NCI-H1694 (cell line): Measurements from ENCODE around the gene MGME1.
"Not testable (repeated sequence)": the region's sequence is repeated elsewhere in the genome, so short reads cannot be mapped to it uniquely, and the experiment has no call there.

Source experiments
- DNase-seq: peaks from one replicate; lab custom pipeline; 2025; lab: John Stamatoyannopoulos, UW

MGME1 gene

DNA sequence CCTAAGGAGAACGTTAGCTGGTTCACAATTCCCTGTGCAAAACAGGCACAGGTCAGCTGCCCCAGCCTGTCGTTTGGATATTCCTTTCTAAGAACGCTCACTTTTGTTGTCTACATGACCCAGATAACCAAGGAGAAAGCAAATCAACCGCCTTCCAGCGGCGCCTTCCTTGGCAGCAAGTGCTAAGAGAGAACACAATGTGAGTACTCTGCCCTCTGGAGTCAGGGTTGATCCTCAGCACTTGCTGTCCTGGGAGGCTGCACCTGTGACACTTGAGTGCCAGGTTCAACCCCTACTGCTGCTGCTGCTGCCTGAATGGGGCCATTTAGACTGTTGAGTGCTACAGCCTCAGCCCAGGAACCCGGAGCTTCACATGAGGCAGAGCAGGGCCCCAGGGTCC lies 52.1 kb downstream of the MGME1 start:
- no peak for DNase-seq

GRCh38 chr20:18024606-18025127 lies 55.8 kb downstream of the MGME1 start:
- DNase-seq: no peak

DNA sequence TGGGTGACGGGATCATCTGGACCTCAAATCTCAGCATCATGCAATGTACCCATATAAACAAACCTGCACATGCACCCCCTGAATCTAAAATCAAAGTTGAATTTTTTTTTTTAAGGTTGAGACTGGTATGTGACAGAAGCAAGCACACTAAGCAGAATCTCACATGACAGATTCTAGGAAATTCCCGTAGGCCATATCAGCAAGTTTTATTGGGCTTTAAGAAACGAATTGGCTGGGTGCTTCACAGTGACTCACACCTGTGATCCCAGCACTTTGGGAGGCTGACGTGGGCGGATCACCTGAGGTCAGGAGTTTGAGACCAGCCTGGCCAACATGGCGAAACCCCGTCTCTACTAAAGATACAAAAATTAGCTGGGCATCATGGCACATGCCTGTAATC lies 58.2 kb downstream of the MGME1 start:
- not testable (repeated sequence) for DNase-seq

GRCh38 chr20:18030020-18030419 lies 61.2 kb downstream of the MGME1 start:
- no peak for DNase-seq

- no peak for DNase-seq
Observed at GRCh38 chr20:18031050-18031449, 62.2 kb downstream of the MGME1 start.

GRCh38 chr20:18031888-18032509 lies 63.2 kb downstream of the MGME1 start:
- no peak for DNase-seq

DNA sequence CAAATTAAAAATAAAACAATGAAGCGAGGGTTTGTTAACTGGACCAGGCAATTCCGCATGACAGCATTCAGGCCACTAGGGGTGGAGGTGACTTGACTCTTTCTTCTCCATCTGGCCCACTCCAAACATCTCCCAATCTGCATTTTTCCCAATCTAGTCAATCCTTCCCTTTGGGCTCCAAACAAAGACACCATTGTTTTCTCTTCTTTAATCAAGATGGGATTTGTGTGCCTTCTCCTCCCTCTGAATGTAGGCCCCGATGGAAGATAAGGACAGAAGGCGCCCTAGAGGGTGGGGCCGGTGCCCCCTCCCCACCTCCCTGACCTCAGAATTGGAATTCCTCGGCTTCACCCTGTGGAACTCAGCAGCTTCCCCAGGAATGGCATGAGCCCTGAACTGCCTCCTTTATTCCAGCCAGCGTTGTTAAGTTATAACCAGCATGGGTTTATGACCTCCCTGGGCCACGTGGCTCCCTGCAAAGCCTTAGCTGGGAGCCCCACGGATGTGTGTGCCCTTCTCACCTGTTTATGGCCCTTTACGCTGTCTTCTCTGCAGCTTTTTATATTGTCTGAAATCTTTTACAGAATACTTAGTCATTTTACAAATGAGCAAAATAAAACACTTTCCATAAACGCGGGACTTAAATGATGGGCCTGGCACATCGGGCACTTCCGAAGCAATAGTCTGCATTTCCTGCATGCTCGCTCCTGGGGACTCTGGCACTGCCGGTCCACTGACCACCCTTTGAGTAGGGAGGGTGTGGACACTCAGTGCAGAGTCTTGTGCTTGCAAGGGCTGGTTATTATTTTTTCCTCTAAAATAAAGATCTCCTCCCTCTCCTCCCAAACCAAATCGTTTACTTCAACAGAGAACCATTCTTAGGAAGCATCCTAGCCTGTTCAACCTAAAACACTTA lies 64.4 kb downstream of the MGME1 start:
- no peak for DNase-seq

DNA sequence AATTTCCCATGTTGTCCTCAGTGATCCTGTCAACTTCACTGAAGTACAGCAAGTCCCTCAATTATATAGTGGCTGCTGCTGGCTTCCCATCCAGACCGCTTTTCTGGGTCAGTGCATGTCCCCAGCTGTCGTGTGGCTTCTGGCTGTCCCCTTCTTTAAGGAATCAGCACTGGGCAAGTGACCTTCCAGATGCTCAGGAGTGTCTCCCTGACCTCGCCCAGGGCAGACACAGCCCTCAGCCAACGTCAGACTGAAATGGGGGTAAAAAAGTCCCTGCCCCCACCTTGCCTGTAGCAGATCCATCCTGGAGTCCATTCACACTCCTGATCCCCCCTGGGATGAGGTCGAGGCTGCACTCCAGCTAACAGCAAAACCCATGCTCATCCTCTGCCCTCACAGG lies 65.2 kb downstream of the MGME1 start:
- no peak for DNase-seq

DNA sequence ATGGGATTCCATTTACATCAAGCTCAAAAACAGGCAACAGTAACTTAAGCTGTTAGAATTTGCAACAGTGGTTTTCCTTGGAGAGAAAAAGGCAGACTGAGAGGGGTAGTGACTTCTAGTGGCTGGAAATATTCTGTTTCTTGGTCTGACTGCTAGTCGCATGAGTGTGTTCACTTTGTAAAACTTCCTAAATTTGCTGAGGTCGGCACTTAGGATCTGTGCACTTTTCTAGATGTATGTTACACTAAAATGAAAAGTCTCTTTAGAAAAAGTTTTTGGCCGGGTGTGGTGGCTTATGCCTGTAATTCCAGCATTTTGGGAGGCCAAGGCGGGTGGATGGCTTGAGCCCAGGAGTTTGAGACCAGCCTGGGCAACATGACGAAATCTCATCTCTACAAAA lies 70.2 kb downstream of the MGME1 start:
- no peak for DNase-seq
